T1000 (cell line): Measurements from ENCODE around the gene MFAP2.
"Not testable (repeated sequence)": the region's sequence is repeated elsewhere in the genome, so short reads cannot be mapped to it uniquely, and the experiment has no call there.

ENCODE experiments used
- DNase-seq: peaks from one replicate; lab custom pipeline; 2025; ENCODE audit warnings: mixed read lengths; lab: John Stamatoyannopoulos, UW

Gene MFAP2

GRCh38 chr1:16929146-16930041 lies 51.0 kb downstream of the MFAP2 start:
- not testable (repeated sequence) for DNase-seq

- no peak for DNase-seq
Observed at GRCh38 chr1:16927711-16928485, 52.5 kb downstream of the MFAP2 start.

DNA sequence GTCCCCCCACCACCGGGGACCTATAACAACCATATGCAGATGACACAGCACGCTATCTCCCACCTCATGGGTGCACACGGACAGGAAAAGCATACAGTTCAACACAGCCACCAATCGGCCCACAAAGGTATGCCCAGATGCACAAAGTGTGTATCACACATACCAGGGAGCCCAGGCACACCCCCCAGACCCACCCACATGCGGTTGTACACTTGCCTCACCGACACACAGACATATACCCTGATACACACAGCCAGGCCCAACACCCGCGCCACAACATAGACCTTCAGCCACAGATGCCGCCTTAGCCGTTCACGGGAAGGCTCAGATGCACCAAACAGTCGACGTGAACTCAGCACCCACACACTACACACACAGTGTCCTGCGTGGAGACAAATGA lies 53.2 kb downstream of the MFAP2 start:
- DNase-seq: no peak

DNA sequence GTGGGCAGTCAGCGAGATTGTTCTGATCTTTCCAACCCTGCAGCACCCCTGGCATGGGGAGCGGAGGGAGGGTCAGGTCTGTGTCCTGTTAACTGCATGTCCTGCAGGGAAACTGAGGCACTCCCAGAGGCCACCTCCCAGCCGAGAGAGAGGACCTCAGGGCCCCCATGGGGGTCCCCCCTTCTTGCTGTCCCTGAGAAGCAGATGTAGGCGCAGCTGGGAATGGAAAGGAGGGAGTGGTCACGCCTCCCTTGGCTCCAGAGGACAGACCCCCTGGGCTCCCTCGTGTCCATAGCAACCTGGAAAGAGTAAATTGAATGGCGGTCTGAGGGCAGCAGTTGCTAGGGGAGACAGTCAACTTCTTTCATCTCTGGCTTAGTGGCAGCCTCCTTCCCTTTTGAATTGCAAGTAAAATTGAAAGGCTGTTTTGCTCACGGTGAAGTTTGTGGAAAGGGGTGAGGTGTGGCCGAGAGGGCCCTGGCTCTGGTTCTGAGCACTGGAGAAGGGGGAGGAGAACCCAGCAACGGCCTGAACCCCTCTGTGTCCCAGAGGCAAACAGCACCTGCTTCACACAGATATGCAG lies 53.8 kb downstream of the MFAP2 start:
- DNase-seq: no peak

DNA sequence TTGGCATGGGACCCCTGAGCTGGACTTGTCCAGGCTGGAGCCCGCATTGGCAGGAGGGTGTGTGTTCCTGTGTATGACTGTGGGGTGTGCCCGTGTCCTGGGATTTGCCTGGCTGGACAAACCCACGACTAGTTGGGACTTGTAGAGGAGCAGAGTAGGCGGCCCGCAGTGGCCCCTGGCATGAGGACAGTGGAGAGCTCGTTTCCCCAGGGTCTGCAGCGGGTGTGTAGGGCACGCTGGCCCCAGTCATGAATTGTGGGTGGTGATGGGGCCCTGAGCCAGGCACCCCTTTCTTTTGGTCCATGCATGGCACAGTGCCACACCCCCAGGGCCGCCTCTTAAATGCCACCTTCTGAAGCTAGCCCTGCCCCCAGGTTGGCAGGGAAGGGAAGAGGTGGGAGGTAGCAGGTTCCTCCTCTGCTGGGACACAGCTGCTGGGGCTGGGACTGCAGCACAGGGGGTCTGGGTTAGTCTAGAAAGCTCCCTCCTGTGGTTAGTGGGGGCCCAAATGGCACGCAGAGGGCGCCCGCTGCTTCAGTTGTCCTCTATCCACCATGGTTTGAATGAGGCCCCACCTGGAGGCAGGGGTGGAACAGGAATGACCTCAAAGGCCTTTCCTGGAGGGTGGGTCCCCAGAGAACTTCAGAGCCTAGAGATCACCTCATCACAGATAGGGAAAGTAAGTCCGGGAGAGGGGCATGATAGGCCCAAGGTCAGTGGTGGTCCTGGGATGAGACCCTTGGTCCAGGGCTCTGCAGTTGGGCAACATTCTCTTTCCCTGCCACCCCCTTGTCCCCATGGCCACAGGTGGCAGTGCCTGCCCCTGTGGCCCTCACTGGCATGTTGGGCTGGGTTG lies 54.6 kb downstream of the MFAP2 start:
- no peak for DNase-seq

DNA sequence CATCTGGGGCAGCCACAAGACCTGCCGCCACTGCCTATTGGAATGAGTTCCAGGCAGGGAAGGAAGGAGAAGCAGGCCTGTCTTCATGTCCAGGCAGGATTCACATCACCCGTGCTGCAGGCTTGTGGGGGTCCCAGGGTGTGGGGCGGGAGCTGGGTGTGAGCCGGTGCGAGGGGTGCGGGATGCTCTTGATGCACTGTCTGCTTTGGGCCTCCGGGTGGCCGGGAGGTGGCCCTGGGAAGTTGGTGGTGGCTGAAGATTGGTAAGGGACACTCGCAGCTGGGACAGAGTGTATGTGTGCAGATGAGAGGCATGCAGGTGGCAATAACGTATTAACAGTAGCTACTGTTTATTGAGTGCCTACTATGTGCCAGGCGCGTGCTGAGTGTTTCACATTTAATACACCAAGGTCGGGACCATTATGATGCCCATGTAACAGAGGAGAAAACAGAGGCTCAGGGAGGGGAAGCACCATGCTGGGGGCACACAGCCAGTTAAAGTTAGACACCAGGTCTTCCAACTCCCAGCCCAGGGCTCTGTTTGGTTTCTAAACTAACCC lies 55.4 kb downstream of the MFAP2 start:
- no peak for DNase-seq
